GM12878 (cell line): ENCODE data around the gene SLU7. TPM values are rescaled to one million over a fixed set of nuclear protein-coding genes. Genes with fewer than 3 reads are reported as not detected.

Experiments
- ATAC-seq: fragments of 200-7000 bp; cut with Tn5 transposase; 3 replicates; pipeline ENCODE4 v1.9.1; 2020; ENCODE audit warnings: mild to moderate bottlenecking, moderate library complexity
- BruUV-seq: library from RNA; stranded (reverse); fragments of 400-500 nt; replicated peaks from 2 replicates; lab custom pipeline; 2021; lab: Mats Ljungman, UMichigan
- CTCF ChIA-PET: fragments of 300-600 bp; sonication (Branson Sonifier 250); formaldehyde crosslinking; extraction: SDS; loops from one replicate; lab custom pipeline; 2021; ENCODE audit warnings: inconsistent platforms; lab: Yijun Ruan, JAX
- POLR2A ChIA-PET: fragments of 350-600 bp; formaldehyde crosslinking; extraction: SDS; loops from one replicate; lab custom pipeline; 2021; ENCODE audit warnings: inconsistent platforms; lab: Charles Lee
- RAD21 ChIA-PET: fragments of 300-600 bp; sonication (Branson Sonifier 250); formaldehyde crosslinking; loops from one replicate; lab custom pipeline; 2023; ENCODE audit warnings: antibody characterized with exemption; ENCODE audit not compliant: unreplicated experiment; lab: Charles Lee
- SMC1A ChIA-PET: fragments of 300-600 bp; sonication (Branson Sonifier 250); formaldehyde crosslinking; loops from one replicate; lab custom pipeline; 2023; ENCODE audit not compliant: unreplicated experiment, uncharacterized antibody; lab: Charles Lee
- DNase-seq: peaks from one replicate; pipeline ENCODE4 v3.0.0-alpha.2; 2011; ENCODE audit warnings: low read depth, low spot score
- FAIRE-seq: peaks from 3 replicates; lab custom pipeline; 2011; peaks lifted over from hg19 to GRCh38; lab: Jason Lieb, UNC
- H2AFZ ChIP-seq: 2 replicates; pipeline ENCODE4 v1.6.0; 2011; ENCODE audit warnings: low read depth, low read length, control low read depth; ENCODE audit not compliant: control insufficient read depth
- H3K27ac ChIP-seq: 2 replicates; pipeline ENCODE4 v1.5.1; 2011; ENCODE audit warnings: control low read depth; ENCODE audit not compliant: control insufficient read depth, insufficient read depth
- H3K27me3 ChIP-seq, 2 experiments: replicated peaks in 1 of 2; 2 replicates each; pipeline versions ENCODE4 v1.6.0 to v1.6.1; 2011; ENCODE audit warnings: low read length in 1 of 2; ENCODE audit not compliant: control insufficient read depth in 2 of 2, insufficient read depth in 2 of 2
- H3K36me3 ChIP-seq, 2 experiments: 2 replicates each; pipeline ENCODE4 v1.5.1; 2011; ENCODE audit warnings: low read length in 1 of 2; ENCODE audit not compliant: control insufficient read depth in 2 of 2, insufficient read depth in 2 of 2
- H3K4me1 ChIP-seq: 2 replicates; pipeline ENCODE4 v1.6.1; 2011; ENCODE audit warnings: mild to moderate bottlenecking, low read length, moderate library complexity, mixed read lengths; ENCODE audit not compliant: control insufficient read depth, insufficient read depth
- H3K4me2 ChIP-seq: 2 replicates; pipeline ENCODE4 v1.6.0; 2011; ENCODE audit warnings: control low read depth; ENCODE audit not compliant: control insufficient read depth, insufficient read depth
- H3K4me3 ChIP-seq: fragments of 200-600 bp; sonication (generic); 2 replicates; pipeline ENCODE4 v1.5.1; 2016
- H3K79me2 ChIP-seq: 2 replicates; pipeline ENCODE4 v1.6.0; 2011; ENCODE audit warnings: low read length; ENCODE audit not compliant: control insufficient read depth, insufficient read depth
- H3K9ac ChIP-seq: 2 replicates; pipeline ENCODE4 v1.8.0; 2011; ENCODE audit warnings: low read length, control low read depth, mixed read lengths; ENCODE audit not compliant: control insufficient read depth, insufficient read depth
- H3K9me3 ChIP-seq: replicated peaks from 3 replicates; pipeline ENCODE4 v1.5.1; 2011; ENCODE audit warnings: mild to moderate bottlenecking, low read length; ENCODE audit not compliant: control insufficient read depth, insufficient read depth
- H4K20me1 ChIP-seq: 2 replicates; pipeline ENCODE4 v1.6.0; 2011; ENCODE audit not compliant: control insufficient read depth, insufficient read depth
- ATF7 ChIP-seq: fragments of 450-650 bp; IDR thresholded peaks from 2 replicates; pipeline ENCODE4 v1.6.1; 2016; ENCODE audit warnings: low read depth, mild to moderate bottlenecking
- BCL11A ChIP-seq: IDR thresholded peaks from 2 replicates; pipeline ENCODE4 v1.6.1; 2011; ENCODE audit warnings: low read depth, low read length
- CBFB ChIP-seq: IDR thresholded peaks from 2 replicates; pipeline ENCODE4 v1.6.1; 2016; ENCODE audit warnings: antibody characterized with exemption, low read depth
- CBX5 ChIP-seq: sonication (generic); IDR thresholded peaks from 2 replicates; pipeline ENCODE4 v1.6.1; 2016; ENCODE audit warnings: low read depth, moderate library complexity, mild to moderate bottlenecking, inconsistent platforms
- NR2C1 ChIP-seq: fragments of 450-650 bp; IDR thresholded peaks from 2 replicates; pipeline ENCODE4 v1.6.1; 2017; ENCODE audit warnings: antibody characterized with exemption, mild to moderate bottlenecking, moderate library complexity
- RFX5 ChIP-seq: IDR thresholded peaks from 2 replicates; pipeline ENCODE4 v1.6.1; 2011; ENCODE audit warnings: low read depth, low read length, improper control_type of control experiment
- WGBS: methylation state at CpG from one replicate; pipeline ENCODE4 v1.1.6; 2016; ENCODE audit warnings: low lambda C conversion rate; ENCODE audit not compliant: insufficient replicate concordance, insufficient coverage; ENCODE audit errors: missing lambda C conversion rate; 5-methylcytosine and 5-hydroxymethylcytosine counted together
- in situ Hi-C: fragments of 300-500 bp; cut with MboI; formaldehyde crosslinking; loops from 9 replicates; pipeline ENCODE4 v1.14.3; 2018; ENCODE audit warnings: mixed read lengths
- intact Hi-C: fragments of 100-400 bp; cut with micrococcal nuclease; formaldehyde crosslinking; loops from one replicate; pipeline ENCODE4 v1.14.2; 2022; ENCODE audit not compliant: unreplicated experiment
- polyA plus RNA-seq, 11 experiments: library from polyadenylated mRNA; depleted of rRNA in 4 of 11; unstranded in 6 of 11; stranded (reverse) in 5 of 11; fragments of >200 nt; fragmentation: Nextera tagmentation in 4 of 11; fragmentation: Illumina TruSeq in 1 of 11; extraction: Ambion mirVana in 4 of 11; extraction: Trizol in 1 of 11; gene quantifications; 1 replicate in 1 of 11; 2 replicates in 10 of 11; pipeline versions ENCODE4 v1.2.1 to v1.2.3, GENCODE V29; 2011 to 2016; ENCODE audit warnings: inconsistent platforms in 2 of 11, missing spikeins in 2 of 11, low read depth in 1 of 11
- total RNA-seq, 4 experiments: library from RNA; depleted of rRNA in 3 of 4; stranded (reverse); fragments of >200 nt in 3 of 4; fragmentation: Illumina TruSeq in 1 of 4; extraction: Trizol in 1 of 4; gene quantifications; 2 replicates each; pipeline versions ENCODE4 v1.2.1 to v1.2.3, GENCODE V29; 2013 to 2021
- TF ChIP-seq, protein P1 (sequence below): fragments of 450-650 bp; IDR thresholded peaks from 2 replicates; pipeline ENCODE4 v1.6.1; 2016; ENCODE audit warnings: mild to moderate bottlenecking, moderate library complexity, borderline replicate concordance
- TF ChIP-seq, protein P2 (sequence below): fragments of 450-650 bp; IDR thresholded peaks from 2 replicates; pipeline ENCODE4 v1.6.1; 2016; ENCODE audit warnings: mild to moderate bottlenecking

SLU7 gene
- total and polyA plus RNA-seq, 10 of the 15 experiments (the other 5 are each of a cell fraction or from before 2014, with no cell fraction given) = 32.7 to 55.2 (median 46.6) TPM

DNA sequence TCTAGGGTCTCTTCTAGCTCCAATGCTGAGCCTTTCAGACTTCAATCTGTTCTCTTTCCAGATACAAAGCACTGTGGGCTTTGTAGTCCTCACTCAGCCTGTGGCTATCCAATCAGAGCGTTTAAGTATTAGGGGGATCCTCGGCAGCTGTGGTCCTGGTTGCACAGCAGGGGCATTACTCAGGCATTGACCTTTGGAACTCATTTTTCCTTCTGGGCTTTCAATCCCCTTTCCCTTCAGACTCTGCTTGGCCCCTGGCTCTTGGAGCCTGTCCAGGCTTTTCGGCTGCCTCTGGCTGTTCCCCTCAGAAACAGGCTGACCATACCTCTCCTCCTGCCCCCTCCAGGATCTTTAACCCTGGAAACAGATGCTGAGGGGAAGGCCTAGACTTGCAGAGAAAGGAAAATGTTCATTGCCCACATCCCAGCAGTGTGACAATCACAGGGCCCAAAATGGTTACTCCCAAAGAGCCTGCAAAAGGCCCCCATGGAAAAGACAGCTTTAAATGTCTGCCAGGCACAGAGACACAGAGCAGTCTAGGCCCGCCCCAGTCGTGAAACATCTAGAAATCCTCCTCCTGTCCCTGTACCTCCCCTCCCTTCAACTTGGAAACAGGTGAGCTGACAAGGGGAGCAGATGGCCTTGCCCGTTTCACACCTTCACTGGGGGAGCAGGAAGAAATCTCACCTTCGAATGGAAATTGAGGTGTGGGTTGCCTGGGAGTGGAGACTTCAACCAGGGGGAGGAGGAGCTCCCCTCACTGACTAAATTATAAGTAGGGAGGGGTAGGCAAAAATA is 62.1 kb downstream of the SLU7 start:
- ChIA-PET CTCF (interaction anchor here (1.2 kb wide), 1 partner anchor 11 kb away, joined by 3 read pairs; no protein-coding TSS in a partner anchor), POLR2A (no interaction called here), RAD21 (no interaction called here), SMC1A (no interaction called here)
- DNase-seq (no peak), ATAC-seq (no peak), FAIRE-seq (no peak)
- Histone ChIP-seq H3K27ac (no peak overlapping the region), H3K9ac (no peak overlapping the region), H4K20me1 (no peaks in the 10 kb centered on the region), H3K27me3 (no peaks in the 10 kb centered on the region; a peak in 1 of 4 replicates), H3K36me3 (no peaks in the 10 kb centered on the region), H2AFZ (no peak overlapping the region), H3K4me3 (no peak overlapping the region), H3K9me3 (no peaks in the 10 kb centered on the region), H3K4me1 (no peaks in the 10 kb centered on the region), H3K79me2 (no peaks in the 10 kb centered on the region), H3K4me2 (no peak overlapping the region)
- no peak for TF ChIP-seq RFX5
- no peak for TF ChIP-seq ATF7
- no peak for TF ChIP-seq CBFB
- TF ChIP-seq, protein P1, sequence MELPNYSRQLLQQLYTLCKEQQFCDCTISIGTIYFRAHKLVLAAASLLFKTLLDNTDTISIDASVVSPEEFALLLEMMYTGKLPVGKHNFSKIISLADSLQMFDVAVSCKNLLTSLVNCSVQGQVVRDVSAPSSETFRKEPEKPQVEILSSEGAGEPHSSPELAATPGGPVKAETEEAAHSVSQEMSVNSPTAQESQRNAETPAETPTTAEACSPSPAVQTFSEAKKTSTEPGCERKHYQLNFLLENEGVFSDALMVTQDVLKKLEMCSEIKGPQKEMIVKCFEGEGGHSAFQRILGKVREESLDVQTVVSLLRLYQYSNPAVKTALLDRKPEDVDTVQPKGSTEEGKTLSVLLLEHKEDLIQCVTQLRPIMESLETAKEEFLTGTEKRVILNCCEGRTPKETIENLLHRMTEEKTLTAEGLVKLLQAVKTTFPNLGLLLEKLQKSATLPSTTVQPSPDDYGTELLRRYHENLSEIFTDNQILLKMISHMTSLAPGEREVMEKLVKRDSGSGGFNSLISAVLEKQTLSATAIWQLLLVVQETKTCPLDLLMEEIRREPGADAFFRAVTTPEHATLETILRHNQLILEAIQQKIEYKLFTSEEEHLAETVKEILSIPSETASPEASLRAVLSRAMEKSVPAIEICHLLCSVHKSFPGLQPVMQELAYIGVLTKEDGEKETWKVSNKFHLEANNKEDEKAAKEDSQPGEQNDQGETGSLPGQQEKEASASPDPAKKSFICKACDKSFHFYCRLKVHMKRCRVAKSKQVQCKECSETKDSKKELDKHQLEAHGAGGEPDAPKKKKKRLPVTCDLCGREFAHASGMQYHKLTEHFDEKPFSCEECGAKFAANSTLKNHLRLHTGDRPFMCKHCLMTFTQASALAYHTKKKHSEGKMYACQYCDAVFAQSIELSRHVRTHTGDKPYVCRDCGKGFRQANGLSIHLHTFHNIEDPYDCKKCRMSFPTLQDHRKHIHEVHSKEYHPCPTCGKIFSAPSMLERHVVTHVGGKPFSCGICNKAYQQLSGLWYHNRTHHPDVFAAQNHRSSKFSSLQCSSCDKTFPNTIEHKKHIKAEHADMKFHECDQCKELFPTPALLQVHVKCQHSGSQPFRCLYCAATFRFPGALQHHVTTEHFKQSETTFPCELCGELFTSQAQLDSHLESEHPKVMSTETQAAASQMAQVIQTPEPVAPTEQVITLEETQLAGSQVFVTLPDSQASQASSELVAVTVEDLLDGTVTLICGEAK = no peak
- TF ChIP-seq NR2C1 = no peak
- no peak for TF ChIP-seq CBX5
- TF ChIP-seq, protein P2, sequence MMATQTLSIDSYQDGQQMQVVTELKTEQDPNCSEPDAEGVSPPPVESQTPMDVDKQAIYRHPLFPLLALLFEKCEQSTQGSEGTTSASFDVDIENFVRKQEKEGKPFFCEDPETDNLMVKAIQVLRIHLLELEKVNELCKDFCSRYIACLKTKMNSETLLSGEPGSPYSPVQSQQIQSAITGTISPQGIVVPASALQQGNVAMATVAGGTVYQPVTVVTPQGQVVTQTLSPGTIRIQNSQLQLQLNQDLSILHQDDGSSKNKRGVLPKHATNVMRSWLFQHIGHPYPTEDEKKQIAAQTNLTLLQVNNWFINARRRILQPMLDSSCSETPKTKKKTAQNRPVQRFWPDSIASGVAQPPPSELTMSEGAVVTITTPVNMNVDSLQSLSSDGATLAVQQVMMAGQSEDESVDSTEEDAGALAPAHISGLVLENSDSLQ = no peak
- TF ChIP-seq BCL11A = no peak
- WGBS = 31% methylated on average over 7 of the region's 7 CpGs
- intact Hi-C loops = no loop called here
- in situ Hi-C loops = no loop called here
- BruUV-seq = no TSS peak
